Neutrophil (primary cell): ENCODE results near the gene VPS33A.

Source experiments
- H3K27ac ChIP-seq: fragments of 200-600 bp; sonication (generic); 2 replicates; pipeline ENCODE4 v1.5.1; 2016; ENCODE audit warnings: mild to moderate bottlenecking, moderate library complexity
- H3K27me3 ChIP-seq: fragments of 200-600 bp; sonication (generic); 2 replicates; pipeline ENCODE4 v1.6.0; 2016; ENCODE audit warnings: mild to moderate bottlenecking
- H3K36me3 ChIP-seq: fragments of 200-600 bp; sonication (generic); 2 replicates; pipeline ENCODE4 v1.5.1; 2017
- H3K4me1 ChIP-seq, 2 experiments: fragments of 200-600 bp in 1 of 2; sonication (generic) in 1 of 2; 1 replicate in 1 of 2; 2 replicates in 1 of 2; pipeline versions ENCODE4 v1.5.1 to v1.6.1; 2013 to 2016; ENCODE audit warnings: low read depth in 1 of 2, low read length in 1 of 2, mild to moderate bottlenecking in 1 of 2, moderate library complexity in 1 of 2; ENCODE audit not compliant: control insufficient read depth in 1 of 2, insufficient read depth in 1 of 2
- H3K4me3 ChIP-seq, 2 experiments: fragments of 200-600 bp in 1 of 2; sonication (generic) in 1 of 2; 1 replicate in 1 of 2; 2 replicates in 1 of 2; pipeline ENCODE4 v1.5.1; 2013 to 2016; ENCODE audit warnings: low read depth in 1 of 2, low read length in 1 of 2, mild to moderate bottlenecking in 1 of 2, moderate library complexity in 1 of 2
- H3K9me3 ChIP-seq: fragments of 200-600 bp; sonication (generic); 2 replicates; pipeline ENCODE4 v1.5.1; 2016
- CTCF ChIP-seq: fragments of 200-600 bp; sonication (generic); IDR thresholded peaks from 2 replicates; pipeline ENCODE4 v1.5.1; 2016; ENCODE audit warnings: antibody characterized with exemption

VPS33A gene

GRCh38 chr12:122190842-122191668 lies 75.2 kb downstream of the VPS33A start:
- Histone ChIP-seq H3K9me3 (no peaks in the 10 kb centered on the region), H3K27me3 (no peaks in the 10 kb centered on the region), H3K4me3 (no peak overlapping the region), H3K27ac (no peak overlapping the region), H3K36me3 (no peaks in the 10 kb centered on the region), H3K4me1 (no peaks in the 10 kb centered on the region)
- TF ChIP-seq CTCF = no peak

GRCh38 chr12:122189626-122190475 lies 76.4 kb downstream of the VPS33A start:
- Histone ChIP-seq H3K27me3 (peaks cover 6% of the 10 kb centered on the region), H3K36me3 (no peaks in the 10 kb centered on the region), H3K27ac (no peak overlapping the region), H3K9me3 (no peaks in the 10 kb centered on the region), H3K4me1 (no peaks in the 10 kb centered on the region), H3K4me3 (no peak overlapping the region)
- no peak for TF ChIP-seq CTCF

GRCh38 chr12:122187466-122187865 lies 78.8 kb downstream of the VPS33A start:
- H3K27me3 ChIP-seq = peaks cover 29% of the 10 kb centered on the region
- no peak overlapping the region for H3K27ac ChIP-seq
- no peak overlapping the region for H3K4me3 ChIP-seq
- no peak for TF ChIP-seq CTCF
- H3K9me3 ChIP-seq = no peaks in the 10 kb centered on the region
- H3K36me3 ChIP-seq = no peaks in the 10 kb centered on the region
- H3K4me1 ChIP-seq = peaks cover 14% of the 10 kb centered on the region in 2 experiments

- peaks cover 14% of the 10 kb centered on the region in 2 experiments for H3K4me1 ChIP-seq
- no peak for TF ChIP-seq CTCF
Measured at GRCh38 chr12:122185494-122186082, 80.7 kb downstream of the VPS33A start.

GRCh38 chr12:122185079-122185478 lies 81.2 kb downstream of the VPS33A start:
- H3K9me3 ChIP-seq = no peaks in the 10 kb centered on the region
- H3K36me3 ChIP-seq = no peaks in the 10 kb centered on the region

More at GRCh38 chr12:122185494-122186082, 80.7 kb downstream of the VPS33A start:
- Histone ChIP-seq H3K27ac (no peak overlapping the region), H3K27me3 (peaks cover 40% of the 10 kb centered on the region), H3K9me3 (no peaks in the 10 kb centered on the region), H3K4me3 (no peak overlapping the region), H3K36me3 (no peaks in the 10 kb centered on the region)

More at GRCh38 chr12:122185079-122185478, 81.2 kb downstream of the VPS33A start:
- no peak overlapping the region for H3K27ac ChIP-seq
- peaks cover 14% of the 10 kb centered on the region in 2 experiments for H3K4me1 ChIP-seq
- H3K4me3 ChIP-seq = no peak overlapping the region
- peaks cover 40% of the 10 kb centered on the region for H3K27me3 ChIP-seq
- TF ChIP-seq CTCF = no peak
